ENCODE results near the gene RNF167. TPM values are rescaled to one million over a fixed set of nuclear protein-coding genes. Genes with fewer than 3 reads are reported as not detected.

Gene RNF167
- total and polyA plus RNA-seq, 2 of the 13 experiments (the other 11 are each of a cell fraction or from before 2014, with no cell fraction given): 44.1 to 45.4 TPM

GRCh38 chr17:4934173-4934979 lies 5.7 kb upstream of the RNF167 start (continued):
- TF ChIP-seq ADNP (CRISPR knock-in tag; IDR thresholded peaks at IDR 0.05) (no peak), ZSCAN25 (CRISPR knock-in tag; IDR thresholded peaks at IDR 0.05) (no peak), ZNF20 (CRISPR knock-in tag; IDR thresholded peaks at IDR 0.05) (no peak), NCOR1 (IDR thresholded peaks at IDR 0.05; ENCODE audit: borderline replicate concordance, low read length) (no peak), RAD21 (CRISPR knock-in tag; IDR thresholded peaks at IDR 0.05) (peak; percentile 62; the same call in 1 of the 2 replicates), ZMAT3 (CRISPR knock-in tag; conservative IDR thresholded peaks at IDR 0.05) (no peak), ZNF3 (CRISPR knock-in tag; IDR thresholded peaks at IDR 0.05) (no peak), TFDP1 (CRISPR knock-in tag; IDR thresholded peaks at IDR 0.05; ENCODE audit: borderline replicate concordance) (peak; percentile 54; the same call in 1 of the 2 replicates), JARID2 (CRISPR knock-in tag; IDR thresholded peaks at IDR 0.05; ENCODE audit: insufficient replicate concordance) (no peak), NCOA2 (CRISPR knock-in tag; IDR thresholded peaks at IDR 0.05) (no peak), SNAI1 (CRISPR knock-in tag; IDR thresholded peaks at IDR 0.05; ENCODE audit: borderline replicate concordance) (no peak), PLRG1 (conservative IDR thresholded peaks at IDR 0.05) (no peak), AKNA (CRISPR knock-in tag; IDR thresholded peaks at IDR 0.05; ENCODE audit: borderline replicate concordance) (no peak), ZNF710 (CRISPR knock-in tag; IDR thresholded peaks at IDR 0.05; ENCODE audit: borderline replicate concordance) (peak; percentile 33; the same call in 1 of the 2 replicates), SOX13 (IDR thresholded peaks at IDR 0.05) (no peak), SOX13 (CRISPR knock-in tag; conservative IDR thresholded peaks at IDR 0.05 in 1 of 2, IDR thresholded peaks at IDR 0.05 in 1 of 2) (no peak), ZNF317 (CRISPR knock-in tag; IDR thresholded peaks at IDR 0.05) (no peak), BCLAF1 (IDR thresholded peaks at IDR 0.05) (no peak), MYC (CRISPR knock-in tag; IDR thresholded peaks at IDR 0.05; ENCODE audit: borderline replicate concordance) (peak; percentile 47; the same call in 1 of the 2 replicates)

Data from HepG2 (cell line).